SK-MEL-5 (cell line): Measurements from ENCODE around the gene PPP2R5E. TPM values are rescaled to one million over a fixed set of nuclear protein-coding genes. Genes with fewer than 3 reads are reported as not detected.

Source experiments
- DNase-seq: peaks from one replicate; pipeline ENCODE4 v3.0.0-alpha.2; 2016; ENCODE audit warnings: low read depth, low spot score
- in situ Hi-C: cut with HindIII; loops from 2 replicates; pipeline ENCODE4 v1.10.0; 2016; ENCODE audit warnings: low sequenced_read_pairs, high pct_unique_total_duplicates, low pct_unique_long_range_greater_than_20kb
- total RNA-seq: library from RNA; depleted of rRNA; stranded (reverse); fragments of >200 nt; shearing (Covaris generic); gene quantifications from 2 replicates; pipeline ENCODE4 v1.2.3, GENCODE V29; 2014

The PPP2R5E gene
- total RNA-seq, 1 experiment from 2014 or later: 13.3 TPM

DNA sequence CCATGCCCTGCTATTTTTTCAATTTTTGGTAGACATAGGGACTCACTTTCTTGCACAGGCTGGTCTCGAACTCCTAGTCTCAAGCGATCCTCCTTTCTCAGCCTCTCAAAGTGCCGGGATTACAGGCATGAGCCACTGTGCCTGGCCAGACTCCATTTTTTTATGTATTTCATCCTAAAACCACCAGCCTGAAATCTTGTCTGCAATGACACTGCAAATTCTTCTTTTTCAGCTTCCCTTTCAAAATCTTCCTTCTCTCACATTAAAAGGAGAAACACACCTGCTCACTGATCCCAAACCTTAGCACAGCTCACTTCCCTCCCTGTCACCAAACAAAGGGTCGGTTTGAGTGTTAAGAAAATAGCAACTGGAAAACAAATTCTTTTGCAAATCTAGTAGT is 62.6 kb downstream of the PPP2R5E start:
- DNase-seq: no peak
- in situ Hi-C loops: no loop called here

DNA sequence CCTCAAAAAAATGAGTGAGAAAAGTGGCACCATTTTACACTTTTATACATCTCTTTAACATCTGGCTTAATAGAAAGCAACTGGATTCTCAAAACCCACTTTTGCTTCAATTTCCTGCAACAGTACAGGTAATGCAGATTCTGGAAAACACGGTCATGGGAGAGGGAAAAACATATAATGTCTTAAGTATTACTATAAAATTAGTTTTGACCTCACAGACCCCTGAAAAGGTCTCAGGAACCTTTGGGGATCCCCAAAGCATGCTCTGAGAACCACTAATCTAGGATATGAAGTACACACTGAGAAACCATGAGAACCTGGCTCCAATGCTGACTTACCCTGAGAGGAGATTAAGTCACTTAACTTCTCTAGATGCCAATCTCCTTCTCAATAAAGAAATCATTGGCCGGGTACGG is 64.7 kb downstream of the PPP2R5E start:
- in situ Hi-C loops: no loop called here
- no peak for DNase-seq

DNA sequence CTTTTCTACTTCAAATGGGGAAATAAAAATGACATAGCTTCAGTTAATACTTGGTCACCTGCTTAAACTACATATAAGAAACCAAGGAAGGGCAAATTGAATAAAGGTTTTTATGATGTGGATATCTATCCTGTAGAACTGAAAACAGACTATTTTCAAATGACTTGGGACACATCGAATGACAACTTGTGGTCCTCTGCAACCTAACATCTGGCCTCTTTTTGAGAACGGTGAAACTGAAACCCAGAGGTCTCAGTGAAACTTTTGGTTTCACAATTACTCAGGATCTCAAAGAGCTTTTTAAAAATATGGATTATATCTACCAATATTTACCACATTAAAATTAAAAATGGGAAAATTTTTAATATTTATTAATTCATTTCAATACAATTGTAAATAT is 65.2 kb downstream of the PPP2R5E start:
- in situ Hi-C loops: no loop called here
- no peak for DNase-seq

DNA sequence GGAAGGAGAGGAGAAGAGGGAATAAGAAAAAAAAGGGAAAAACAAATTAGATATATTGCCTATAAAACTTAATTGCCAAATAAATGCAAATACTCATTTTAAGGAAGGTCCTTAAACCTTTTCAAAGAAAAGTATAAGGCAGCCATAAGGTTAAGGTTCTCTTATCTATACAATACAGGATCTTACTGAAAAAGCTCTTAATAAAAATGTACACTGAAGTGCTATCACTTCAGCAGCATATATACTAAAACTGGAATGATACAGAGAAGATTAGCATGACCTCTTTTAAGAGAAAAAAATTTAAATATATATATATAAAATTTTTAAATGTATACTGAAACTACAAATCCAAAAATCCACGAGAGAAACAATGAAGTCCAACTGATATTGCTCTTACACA is 65.6 kb downstream of the PPP2R5E start:
- no peak for DNase-seq
- in situ Hi-C loops: no loop called here

DNA sequence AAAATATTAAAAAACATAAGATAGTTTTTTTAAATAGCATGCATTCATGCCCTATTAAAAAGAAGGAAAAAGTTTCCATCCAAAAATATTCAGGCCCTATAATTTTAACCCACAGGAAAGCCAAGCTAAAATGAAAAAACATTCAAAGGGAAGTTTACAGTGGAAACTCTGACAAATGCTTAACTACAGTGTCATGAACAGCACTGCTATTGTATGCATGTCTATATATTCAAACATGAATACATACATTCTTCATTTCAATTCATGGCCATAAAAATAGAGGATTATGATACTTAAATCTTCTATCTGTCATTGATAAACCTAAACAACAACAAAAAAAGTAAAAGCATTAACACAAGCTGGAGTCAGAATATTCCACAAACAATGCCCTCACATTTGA is 67.4 kb downstream of the PPP2R5E start:
- DNase-seq: peak; percentile 26

DNA sequence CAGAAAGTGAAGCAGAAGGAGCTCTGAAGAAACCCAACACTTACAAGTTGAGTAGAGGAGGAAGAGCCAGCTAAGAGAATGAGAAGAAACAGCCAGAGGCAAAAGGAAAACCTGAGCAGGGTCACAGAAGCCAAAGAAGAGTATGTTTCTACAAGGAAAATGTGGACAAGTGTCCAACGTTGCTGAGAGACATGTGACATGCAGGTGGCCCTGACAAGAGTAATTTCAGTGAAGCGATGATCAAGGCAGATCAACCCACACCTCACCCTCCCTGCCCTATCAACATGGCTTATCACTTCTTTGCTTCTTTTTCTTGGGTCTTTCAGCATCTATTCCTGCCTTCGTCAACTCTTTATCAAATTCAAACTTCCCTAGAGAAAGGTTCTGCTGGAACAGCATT is 68.3 kb downstream of the PPP2R5E start:
- DNase-seq: no peak
- in situ Hi-C loops: no loop called here

More for the DNA sequence above, 67.4 kb downstream of the PPP2R5E start:
- in situ Hi-C loops: no loop called here

DNA sequence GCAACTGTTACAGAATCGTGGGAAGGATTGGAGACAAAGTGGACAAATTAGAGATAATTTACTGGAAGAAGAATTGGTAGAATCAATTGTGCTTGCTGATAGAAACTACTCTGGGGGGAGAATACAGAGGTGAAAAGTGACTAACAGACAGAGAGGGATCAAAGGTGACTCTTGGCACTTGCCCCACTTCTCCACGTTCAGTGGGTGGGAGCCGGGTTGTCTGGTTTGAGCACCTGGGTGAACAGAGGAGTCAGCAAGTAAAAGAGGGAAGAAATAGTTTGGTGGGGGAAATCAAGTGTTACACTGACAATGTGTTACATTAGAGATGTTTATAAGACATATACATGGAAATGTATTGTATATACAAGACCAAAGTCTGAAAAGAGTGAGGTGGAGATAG is 69.1 kb downstream of the PPP2R5E start:
- in situ Hi-C loops: no loop called here
- no peak for DNase-seq

DNA sequence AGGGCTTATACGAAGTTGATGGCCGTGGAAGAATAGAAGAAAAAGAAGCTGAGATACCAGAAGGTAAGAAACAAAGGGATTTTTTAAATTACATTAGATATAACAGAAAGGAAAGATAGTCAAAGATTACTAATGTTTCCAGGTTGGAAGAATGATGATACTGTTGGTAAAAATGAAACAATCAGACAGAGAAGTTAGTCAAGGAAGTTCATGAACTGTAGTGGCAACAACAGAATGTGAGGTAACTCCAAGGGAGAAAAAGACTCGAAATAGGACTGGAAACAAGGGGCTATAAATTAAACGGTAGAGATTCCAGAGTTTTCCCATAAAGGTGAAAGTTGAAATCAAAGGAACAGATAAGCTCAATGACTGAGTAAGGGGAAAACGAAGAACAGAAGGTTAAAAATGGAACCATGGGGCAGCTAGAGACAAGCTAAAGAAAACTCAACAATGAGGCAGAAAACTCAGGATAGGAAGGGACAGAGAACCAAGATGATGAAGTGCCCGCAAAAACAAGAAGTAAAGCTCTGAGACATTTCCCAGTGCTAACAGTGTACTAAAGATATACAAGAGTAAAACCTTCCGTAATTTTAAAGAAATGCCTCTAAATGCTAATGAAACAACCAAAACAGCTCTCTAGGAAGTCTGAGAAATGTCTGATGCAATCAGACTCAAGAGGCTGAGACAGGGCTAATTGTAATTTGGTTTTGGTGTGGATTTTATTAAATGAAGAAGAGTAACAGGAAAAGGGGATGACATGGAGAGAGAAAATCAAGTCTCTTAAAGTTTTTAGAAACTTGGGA is 70.0 kb downstream of the PPP2R5E start:
- DNase-seq: no peak
- in situ Hi-C loops: no loop called here

DNA sequence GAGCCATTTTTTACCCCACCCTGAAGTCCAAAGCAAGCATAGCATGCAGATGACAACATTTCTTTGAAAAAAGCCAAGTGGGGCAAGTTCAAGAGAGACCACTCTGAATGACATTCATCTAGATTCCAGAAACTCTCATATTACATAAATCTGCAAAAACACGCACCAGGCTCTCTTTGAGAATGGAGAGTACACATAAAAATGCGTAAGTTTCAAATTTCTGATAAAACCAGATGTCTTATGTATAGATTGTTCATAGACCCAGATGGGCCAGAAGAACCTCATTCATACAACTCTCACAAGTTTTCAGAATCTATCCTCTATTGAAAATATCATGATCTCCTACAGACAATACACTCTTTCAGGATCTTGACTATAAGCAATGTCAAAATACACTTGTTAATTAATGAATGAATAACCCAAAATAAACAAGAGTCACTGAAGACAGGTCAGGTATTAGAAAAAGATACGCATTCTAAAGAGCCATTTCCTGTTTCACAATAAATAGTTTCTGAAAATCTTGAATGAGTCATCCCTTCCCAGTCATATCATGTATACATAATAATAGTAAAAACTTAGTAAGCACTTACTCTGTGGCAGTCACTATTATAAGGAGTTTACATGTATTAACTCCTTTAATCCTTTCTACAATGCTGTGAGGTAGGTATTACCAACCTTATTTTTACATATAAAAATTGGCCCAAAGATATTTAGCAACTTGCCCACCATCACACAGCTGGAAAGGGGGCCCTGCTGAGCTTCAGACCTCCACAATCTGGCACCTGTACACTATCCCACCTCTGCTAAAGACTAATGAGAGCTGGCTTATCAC is 72.0 kb downstream of the PPP2R5E start:
- in situ Hi-C loops: no loop called here
- peak; percentile 69 for DNase-seq

DNA sequence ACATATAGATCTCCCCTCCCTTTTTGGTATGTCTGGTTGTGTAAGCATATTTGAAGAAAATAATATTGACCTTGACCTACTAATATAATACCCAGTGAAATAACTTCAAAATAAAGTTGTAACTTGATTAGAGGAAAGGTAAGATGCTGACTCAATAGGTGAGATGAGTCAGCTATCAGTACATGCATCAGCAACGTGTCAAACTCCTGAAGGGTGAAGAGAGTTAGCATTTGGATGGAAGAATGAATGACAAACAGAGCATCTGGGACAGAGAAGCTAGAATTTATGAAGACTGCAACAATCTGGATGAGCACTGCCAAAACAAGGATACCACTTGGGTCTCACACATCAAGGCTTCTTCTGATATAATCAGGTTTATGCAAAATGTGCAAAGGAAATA is 74.9 kb downstream of the PPP2R5E start:
- no peak for DNase-seq
- in situ Hi-C loops: no loop called here

DNA sequence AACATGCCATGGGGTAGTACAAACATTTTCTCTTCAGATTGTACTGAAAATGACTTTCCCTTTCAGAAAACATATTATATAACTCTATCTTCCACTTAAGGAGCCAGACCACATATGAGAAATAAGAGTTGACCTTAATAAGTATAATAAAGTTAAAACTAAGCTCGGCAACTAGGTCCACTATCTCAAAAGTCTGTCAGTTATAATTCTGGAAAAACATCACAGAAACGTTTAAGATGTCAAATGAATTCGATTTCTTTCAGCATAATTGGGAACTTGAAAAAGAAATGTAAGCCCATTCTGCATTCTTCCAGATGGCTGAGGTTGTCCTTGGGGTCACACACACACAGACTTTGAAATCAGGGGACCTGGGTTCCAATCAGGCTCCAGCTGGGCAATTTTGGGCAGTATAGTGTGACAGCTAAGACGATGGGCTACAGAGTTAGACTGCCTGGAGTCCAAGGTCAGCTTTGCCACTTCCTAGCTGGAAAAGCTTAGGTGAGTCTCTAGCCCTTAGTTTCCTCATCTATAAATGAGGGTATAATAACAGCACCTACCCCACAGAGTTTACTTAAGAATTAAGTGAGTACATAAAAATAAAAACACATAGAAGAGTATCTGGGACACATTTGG is 75.6 kb downstream of the PPP2R5E start:
- in situ Hi-C loops: no loop called here
- no peak for DNase-seq

DNA sequence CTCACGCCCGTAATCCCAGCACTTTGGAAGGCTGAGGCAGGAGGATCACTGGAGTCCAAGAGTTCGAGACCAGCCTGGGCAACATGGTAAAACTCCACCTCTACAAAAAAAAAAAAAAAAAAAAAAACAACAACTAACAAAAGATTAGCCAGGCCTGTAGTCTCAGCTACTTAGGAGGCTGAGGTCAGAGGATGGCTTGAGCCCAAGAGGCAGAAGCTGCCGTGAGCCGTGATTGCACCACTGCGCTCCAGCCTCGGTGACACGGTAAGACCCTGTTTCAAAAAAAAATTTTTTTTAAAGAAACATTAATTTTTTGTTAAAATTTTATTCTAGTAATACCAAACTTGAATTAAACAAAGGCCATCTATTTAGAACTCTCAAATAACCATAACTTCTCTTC is 77.8 kb downstream of the PPP2R5E start:
- in situ Hi-C loops: no loop called here
- no peak for DNase-seq

DNA sequence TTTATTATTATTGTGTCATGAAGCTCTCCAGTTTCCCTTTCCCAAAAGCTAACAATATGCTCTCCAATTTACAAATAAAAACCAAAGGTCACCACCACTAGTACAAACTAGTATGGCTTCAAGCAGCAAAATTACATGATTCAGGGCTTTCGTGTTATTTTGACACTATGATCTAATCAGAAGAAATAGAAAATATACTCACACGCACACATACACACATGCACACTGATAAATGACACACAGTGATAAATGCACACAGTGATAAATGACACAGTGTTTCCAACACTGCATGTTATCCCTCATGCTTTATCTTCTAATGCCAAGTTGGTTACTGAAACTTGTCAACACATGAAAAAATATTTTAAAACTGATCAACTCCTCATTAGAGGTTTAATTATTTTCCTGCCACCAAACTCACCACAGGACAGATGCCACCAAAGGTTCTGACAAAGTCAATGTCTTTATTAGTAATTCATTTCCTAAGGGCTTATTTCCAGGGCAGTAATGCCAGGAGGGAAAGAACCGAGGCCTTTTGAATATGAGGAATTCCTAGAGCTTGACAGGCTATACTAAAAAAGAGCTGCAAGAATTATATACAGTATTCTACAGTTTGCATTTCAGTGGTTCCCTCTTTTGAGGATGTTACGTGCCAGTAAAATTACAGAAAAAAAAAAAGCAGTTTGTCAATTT is 82.4 kb downstream of the PPP2R5E start:
- in situ Hi-C loops: no loop called here
- DNase-seq: no peak

DNA sequence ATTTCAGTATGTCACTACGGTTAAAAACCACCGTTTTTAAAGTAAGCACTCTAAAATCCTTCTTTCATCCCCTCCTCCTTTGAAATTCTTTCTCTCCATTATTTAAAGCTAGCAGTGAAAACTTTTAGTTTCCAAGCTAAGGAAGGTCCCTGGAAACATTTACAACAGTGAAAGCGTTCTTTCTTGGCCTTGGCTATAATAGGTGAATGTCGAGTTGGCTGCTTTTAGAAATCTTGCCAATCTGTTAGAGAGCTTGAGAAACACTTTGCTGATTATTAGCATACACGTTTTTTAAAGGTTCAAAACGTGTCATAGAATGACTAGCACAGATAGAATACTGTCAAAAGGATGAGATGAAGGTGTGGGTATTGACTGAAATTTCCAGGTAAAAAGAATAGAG is 83.4 kb downstream of the PPP2R5E start:
- DNase-seq: no peak
- in situ Hi-C loops: no loop called here

DNA sequence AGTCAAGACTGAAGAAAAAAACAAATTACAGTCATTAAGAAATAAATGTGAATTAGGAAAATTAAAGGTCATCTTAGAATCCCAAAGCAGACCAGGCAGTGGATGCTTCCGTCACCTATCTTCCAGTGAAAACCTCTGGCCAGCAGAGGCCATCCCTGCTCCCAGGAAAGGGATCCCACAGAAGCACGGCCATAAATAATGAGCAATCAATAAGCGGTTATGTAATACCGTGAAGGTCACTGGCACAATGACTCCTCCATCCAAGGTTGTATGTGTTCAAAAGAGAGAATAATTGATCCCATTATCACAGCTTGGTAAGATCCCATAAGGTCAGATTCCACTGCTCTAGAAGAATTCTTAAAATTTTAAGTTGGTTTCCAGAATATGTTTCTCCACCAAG is 85.7 kb downstream of the PPP2R5E start:
- in situ Hi-C loops: no loop called here
- DNase-seq: peak; percentile 12

DNA sequence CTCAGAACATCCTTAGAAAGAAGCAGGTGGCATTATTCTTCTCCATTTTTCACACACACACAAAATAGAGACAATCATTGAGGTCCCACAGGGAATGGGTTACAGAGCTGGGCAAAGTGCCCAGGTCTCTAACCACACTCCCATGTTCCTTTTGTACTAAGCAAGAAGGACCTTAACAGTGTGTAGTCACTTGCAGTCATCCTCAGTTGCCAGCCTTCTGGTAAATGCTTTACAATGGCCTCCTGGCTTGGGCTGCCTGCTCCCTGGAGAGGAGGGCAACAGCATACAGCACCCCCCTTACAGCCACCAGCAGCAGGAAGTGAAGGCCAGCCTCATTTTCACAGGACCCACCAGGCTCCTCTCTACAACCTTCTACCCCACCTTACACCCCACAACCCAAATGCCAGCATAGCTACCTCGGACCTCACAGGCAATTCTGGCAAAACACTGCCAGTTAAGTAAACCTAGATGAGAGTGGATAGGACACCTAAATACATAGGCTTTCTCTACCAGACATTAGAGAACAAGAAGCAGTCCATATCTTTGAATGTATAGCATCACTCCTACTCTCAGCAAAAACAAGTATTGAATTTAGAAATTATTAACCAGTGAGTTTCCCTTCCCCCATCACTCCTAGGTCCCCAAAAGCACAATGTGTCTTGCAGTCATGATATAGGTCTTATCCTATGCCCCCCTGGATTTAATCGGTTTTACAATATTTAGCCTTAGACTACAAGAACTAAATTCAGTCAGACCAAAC is 88.1 kb downstream of the PPP2R5E start:
- in situ Hi-C loops: no loop called here
- DNase-seq: peak; percentile 14

DNA sequence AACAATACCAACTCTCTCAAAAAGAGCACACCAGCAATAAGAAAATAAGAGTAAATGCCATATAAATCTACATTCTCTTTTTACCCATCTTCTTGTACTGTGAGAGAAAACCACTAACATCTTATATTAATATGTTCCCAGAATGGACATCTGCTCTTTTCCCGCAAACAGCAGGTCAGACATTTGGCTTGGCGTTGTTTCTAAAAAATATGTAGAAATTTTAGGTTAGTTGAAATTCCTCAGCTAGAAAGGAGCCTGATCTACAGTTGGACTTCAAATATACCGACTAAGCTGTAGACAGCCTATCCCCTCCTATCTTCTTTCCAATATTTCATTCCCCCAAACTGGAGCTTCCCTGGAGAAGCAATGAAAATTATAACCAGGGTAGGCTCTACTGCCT is 88.7 kb downstream of the PPP2R5E start:
- in situ Hi-C loops: no loop called here

More for the DNA sequence above, 88.7 kb downstream of the PPP2R5E start:
- no peak for DNase-seq
